NCI-H446 treated with DMSO at 0.1 percent for 48 hours (cell line): ENCODE data around the gene UGT2B11.
"Not testable (repeated sequence)": the region's sequence is repeated elsewhere in the genome, so short reads cannot be mapped to it uniquely, and the experiment has no call there.

Experiments used
- DNase-seq: peaks from one replicate; lab custom pipeline; 2025; lab: John Stamatoyannopoulos, UW

UGT2B11 gene

GRCh38 chr4:69170233-69171134 lies 44.1 kb downstream of the UGT2B11 start:
- DNase-seq = not testable (repeated sequence)

GRCh38 chr4:69169171-69169570 lies 45.4 kb downstream of the UGT2B11 start:
- not testable (repeated sequence) for DNase-seq

GRCh38 chr4:69167300-69167699 lies 47.2 kb downstream of the UGT2B11 start:
- no peak for DNase-seq

- not testable (repeated sequence) for DNase-seq
These were observed 48.2 kb downstream of the UGT2B11 start for GRCh38 chr4:69166376-69166775.

GRCh38 chr4:69165707-69166106 lies 48.8 kb downstream of the UGT2B11 start:
- not testable (repeated sequence) for DNase-seq

GRCh38 chr4:69156913-69157312 lies 57.6 kb downstream of the UGT2B11 start:
- DNase-seq = no peak

- no peak for DNase-seq
These were observed 60.5 kb downstream of the UGT2B11 start for GRCh38 chr4:69154021-69154420.
